Neural cell (in vitro differentiated cells): ENCODE results near the gene CCDC201. TPM values are rescaled to one million over a fixed set of nuclear protein-coding genes. Genes with fewer than 3 reads are reported as not detected.
"Not testable (repeated sequence)": the region's sequence is repeated elsewhere in the genome, so short reads cannot be mapped to it uniquely, and the experiment has no call there.

Source experiments
- H2AFZ ChIP-seq: fragments of 200-600, 300-800 bp; sonication (generic), shearing (Covaris generic); 2 replicates; pipeline ENCODE4 v1.6.0; 2014; ENCODE audit warnings: low read depth, mild to moderate bottlenecking, antibody characterized with exemption, low read length, moderate library complexity
- H3F3A ChIP-seq: fragments of 200-600 bp; shearing (Covaris generic); 2 replicates; pipeline ENCODE4 v1.6.1; 2016; ENCODE audit warnings: mild to moderate bottlenecking, moderate library complexity, mixed read lengths, antibody characterized with exemption, low read length; ENCODE audit not compliant: insufficient read depth, poor library complexity, severe bottlenecking
- H3K27ac ChIP-seq: fragments of 200-600, 300-800 bp; sonication (generic), shearing (Covaris generic); 2 replicates; pipeline ENCODE4 v1.5.1; 2014; ENCODE audit warnings: mild to moderate bottlenecking, low read length, moderate library complexity
- H3K27me3 ChIP-seq: fragments of 300-800, 200-600 bp; sonication (generic), shearing (Covaris generic); 2 replicates; pipeline ENCODE4 v1.6.0; 2014; ENCODE audit warnings: mild to moderate bottlenecking, low read depth, low read length, moderate library complexity; ENCODE audit not compliant: insufficient read depth
- H3K36me3 ChIP-seq: fragments of 300-800, 200-600 bp; sonication (generic), shearing (Covaris generic); 2 replicates; pipeline ENCODE4 v1.5.1; 2014; ENCODE audit warnings: mild to moderate bottlenecking, antibody characterized with exemption, low read length, moderate library complexity; ENCODE audit not compliant: insufficient read depth
- H3K4me2 ChIP-seq: fragments of 300-800, 200-600 bp; sonication (generic), shearing (Covaris generic); 2 replicates; pipeline ENCODE4 v1.6.0; 2014; ENCODE audit warnings: mild to moderate bottlenecking, low read length
- H3K4me3 ChIP-seq: fragments of 300-800, 200-600 bp; sonication (generic), shearing (Covaris generic); 2 replicates; pipeline ENCODE4 v1.5.1; 2014; ENCODE audit warnings: mild to moderate bottlenecking, low read length, moderate library complexity
- H3K79me2 ChIP-seq: fragments of 200-600 bp; shearing (Covaris generic); replicated peaks from 2 replicates; pipeline ENCODE4 v1.6.0; 2014; ENCODE audit warnings: mild to moderate bottlenecking, low read length, moderate library complexity; ENCODE audit not compliant: insufficient read depth
- H3K9ac ChIP-seq: fragments of 300-800, 200-600 bp; sonication (generic), shearing (Covaris generic); 2 replicates; pipeline ENCODE4 v1.6.1; 2016; ENCODE audit warnings: mild to moderate bottlenecking, low read length, mixed read lengths
- H3K9me2 ChIP-seq: fragments of 200-600 bp; shearing (Covaris generic); 2 replicates; pipeline ENCODE4 v1.6.1; 2016; ENCODE audit warnings: mild to moderate bottlenecking, low read length, mixed read lengths; ENCODE audit not compliant: insufficient read depth
- H3K9me3 ChIP-seq: fragments of 200-600, 300-800 bp; sonication (generic), shearing (Covaris generic); 2 replicates; pipeline ENCODE4 v1.6.1; 2016; ENCODE audit warnings: mild to moderate bottlenecking, mixed run types, low read length, moderate library complexity, mixed read lengths
- H4K20me1 ChIP-seq: fragments of 200-600 bp; shearing (Covaris generic); 2 replicates; pipeline ENCODE4 v1.6.1; 2016; ENCODE audit warnings: mild to moderate bottlenecking, mixed run types; ENCODE audit not compliant: insufficient read depth
- polyA plus RNA-seq: library from polyadenylated mRNA; depleted of rRNA; stranded (reverse); fragments of >200 nt; gene quantifications from 2 replicates; pipeline ENCODE4 v1.2.3, GENCODE V29; 2014

CCDC201 gene
- polyA plus RNA-seq, 1 donor from 2014 or later: not detected

DNA sequence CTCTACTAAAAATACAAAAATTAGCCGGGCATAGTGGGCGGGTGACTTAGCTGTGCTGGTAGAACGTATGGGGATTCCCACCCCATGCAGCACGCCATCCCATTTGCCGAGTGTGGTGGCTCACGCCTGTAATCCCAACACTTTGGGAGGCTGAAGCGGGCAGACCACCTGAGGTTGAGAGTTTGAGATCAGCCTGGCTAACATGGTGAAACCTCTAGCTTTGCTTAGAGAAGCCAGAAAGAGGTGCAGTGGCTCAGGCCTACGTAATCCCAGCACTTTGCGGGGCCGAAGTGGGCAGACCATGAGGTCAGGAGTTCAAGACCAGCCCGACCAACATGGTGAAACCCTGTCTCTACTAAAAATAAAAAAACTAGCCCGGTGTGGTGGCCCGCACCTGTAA lies 45.2 kb downstream of the CCDC201 start:
- H3K9ac ChIP-seq, H3K79me2 ChIP-seq, H3K27ac ChIP-seq, H3F3A ChIP-seq, H4K20me1 ChIP-seq, H3K4me2 ChIP-seq, H3K9me3 ChIP-seq, H3K27me3 ChIP-seq, H3K9me2 ChIP-seq, H3K36me3 ChIP-seq, H2AFZ ChIP-seq, H3K4me3 ChIP-seq: not testable (repeated sequence)

DNA sequence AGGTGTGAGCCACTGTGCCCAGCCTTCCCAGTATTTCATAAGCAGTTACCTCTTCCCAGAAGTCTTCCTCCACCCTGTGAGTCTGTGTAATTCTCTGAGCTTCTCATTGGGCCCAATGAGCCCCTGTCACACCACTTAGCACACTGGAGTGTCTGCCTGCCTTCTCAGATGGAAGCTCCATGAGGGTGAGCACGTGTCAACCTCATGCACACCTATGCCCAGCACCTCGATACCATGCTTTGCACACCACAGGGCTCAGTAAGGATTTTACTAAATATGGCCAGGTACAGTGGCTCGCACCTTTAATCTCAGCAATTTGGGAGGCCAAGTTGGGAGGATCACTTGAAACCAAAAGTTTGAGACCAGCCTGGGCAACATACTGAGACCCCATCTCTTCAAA lies 46.3 kb downstream of the CCDC201 start:
- not testable (repeated sequence) for H3F3A ChIP-seq, H3K4me2 ChIP-seq, H3K27me3 ChIP-seq, H4K20me1 ChIP-seq, H3K4me3 ChIP-seq, H3K36me3 ChIP-seq, H3K79me2 ChIP-seq, H2AFZ ChIP-seq, H3K9me3 ChIP-seq, H3K9me2 ChIP-seq, H3K27ac ChIP-seq, H3K9ac ChIP-seq

DNA sequence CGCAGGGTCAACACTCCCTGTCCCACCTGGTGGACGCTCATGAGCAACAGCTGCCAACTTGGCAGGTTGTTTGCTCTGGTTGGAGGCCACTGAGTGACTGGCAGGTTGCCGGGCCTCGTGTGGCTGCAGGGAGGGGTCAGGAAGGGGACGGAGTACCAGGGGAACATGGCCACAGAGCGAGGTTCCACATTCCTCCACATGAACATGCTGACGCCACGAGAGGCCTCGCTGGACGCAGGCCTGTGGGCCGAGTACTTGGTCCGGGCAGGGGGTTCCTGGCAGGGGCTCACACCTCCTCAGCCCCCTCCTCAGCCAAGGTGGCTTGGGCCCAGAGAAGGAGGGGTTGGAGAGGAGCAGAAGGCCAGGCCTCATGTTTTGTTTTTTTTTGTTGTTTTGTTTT lies 54.1 kb downstream of the CCDC201 start:
- not testable (repeated sequence) for H2AFZ ChIP-seq, H3K4me3 ChIP-seq, H3K9ac ChIP-seq, H3K27me3 ChIP-seq, H3K36me3 ChIP-seq, H3F3A ChIP-seq, H3K27ac ChIP-seq, H3K9me3 ChIP-seq, H3K79me2 ChIP-seq, H3K4me2 ChIP-seq, H4K20me1 ChIP-seq, H3K9me2 ChIP-seq

DNA sequence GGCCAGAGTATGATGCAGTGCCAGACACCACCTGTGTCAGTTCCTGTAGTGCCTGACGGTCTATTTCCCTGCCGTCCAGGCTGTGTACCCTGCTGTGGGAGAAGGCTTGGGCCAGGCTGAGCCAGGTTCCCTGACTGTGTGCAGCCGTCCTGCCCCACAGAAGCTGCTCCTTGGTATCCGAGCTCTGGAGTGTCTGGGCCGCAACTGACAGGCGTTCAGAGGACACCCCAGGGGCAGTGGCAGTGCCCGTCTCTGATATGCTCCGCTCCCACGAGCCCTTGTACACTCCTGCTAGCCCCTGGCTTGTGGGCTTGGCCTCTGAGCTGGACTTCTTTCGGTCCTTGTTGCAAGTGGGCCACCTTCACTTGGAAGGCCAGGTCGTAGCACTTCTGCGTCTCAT lies 55.0 kb downstream of the CCDC201 start:
- H3K9me3 ChIP-seq, H3K79me2 ChIP-seq, H3F3A ChIP-seq, H3K4me3 ChIP-seq, H3K4me2 ChIP-seq, H3K9ac ChIP-seq, H2AFZ ChIP-seq, H3K27ac ChIP-seq, H3K27me3 ChIP-seq, H3K36me3 ChIP-seq, H3K9me2 ChIP-seq, H4K20me1 ChIP-seq: not testable (repeated sequence)

DNA sequence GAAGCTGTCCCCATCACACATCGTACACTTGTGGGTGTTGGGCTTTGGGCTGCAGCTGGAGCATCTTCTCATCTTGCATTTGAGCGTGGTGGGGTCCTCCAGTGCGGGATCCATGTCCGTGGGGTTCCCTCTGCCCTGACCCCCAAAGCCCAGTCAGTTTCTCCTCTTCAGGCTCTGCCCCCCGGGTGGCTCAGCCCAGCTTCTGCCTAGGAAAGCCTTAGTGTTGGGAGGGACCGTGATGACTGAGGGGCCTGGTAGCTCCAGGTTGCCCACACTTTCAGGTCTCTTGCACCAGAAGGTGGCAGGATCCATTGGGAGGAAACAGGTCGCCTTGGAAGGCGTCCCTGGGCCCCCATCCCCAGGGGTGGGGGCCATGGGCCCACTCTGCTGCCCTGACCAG lies 55.9 kb downstream of the CCDC201 start:
- not testable (repeated sequence) for H3K27ac ChIP-seq, H4K20me1 ChIP-seq, H3K79me2 ChIP-seq, H3K9ac ChIP-seq, H3F3A ChIP-seq, H3K4me2 ChIP-seq, H3K9me3 ChIP-seq, H3K4me3 ChIP-seq, H2AFZ ChIP-seq, H3K27me3 ChIP-seq, H3K9me2 ChIP-seq, H3K36me3 ChIP-seq

DNA sequence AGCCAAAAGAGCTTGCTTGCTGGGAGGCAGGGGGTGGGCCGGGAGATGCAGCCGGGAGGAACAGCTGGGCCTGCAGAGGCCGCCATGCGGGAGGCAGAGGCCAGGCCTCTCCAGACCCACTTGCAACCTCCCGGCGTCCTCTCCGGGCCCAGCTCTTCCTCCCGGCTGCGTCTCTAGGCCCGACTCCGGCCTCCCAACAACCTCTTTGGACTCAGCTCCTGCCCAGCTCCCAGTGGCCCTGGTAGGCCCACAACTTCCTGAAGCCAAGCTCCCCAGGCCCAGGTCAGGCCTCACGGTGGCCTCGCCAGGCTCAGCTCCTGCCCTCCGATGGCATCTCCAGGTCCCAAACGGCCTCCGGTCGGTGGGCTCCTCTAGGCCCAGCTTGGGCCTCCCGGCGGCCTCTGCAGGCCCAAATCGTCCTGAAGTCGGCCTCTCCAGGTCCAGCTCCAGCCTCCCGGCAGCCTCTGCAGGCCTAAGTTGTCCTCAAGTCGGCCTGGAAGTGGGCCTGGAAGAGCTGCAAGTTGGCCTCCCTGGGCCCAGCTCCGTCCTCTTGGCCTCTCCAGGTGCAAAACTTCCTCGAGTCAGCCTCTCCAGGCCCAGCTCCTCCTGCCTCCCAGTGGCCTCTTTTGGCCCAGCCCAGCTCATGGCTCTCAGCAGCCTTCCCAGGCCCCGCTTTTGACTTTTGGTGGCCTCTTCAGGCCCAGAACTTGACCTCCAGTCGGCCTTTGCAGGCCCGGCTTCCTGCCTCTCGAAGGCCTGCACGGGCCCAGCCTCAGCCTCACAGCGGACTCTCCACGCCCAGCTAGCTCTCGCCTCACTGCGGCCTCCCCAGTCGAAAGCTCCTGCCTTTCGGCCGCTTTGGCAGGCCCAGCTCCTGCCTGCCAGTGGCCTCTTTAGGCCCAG lies 58.4 kb downstream of the CCDC201 start:
- not testable (repeated sequence) for H3K27ac ChIP-seq, H3F3A ChIP-seq, H3K9ac ChIP-seq, H2AFZ ChIP-seq, H3K27me3 ChIP-seq, H3K9me3 ChIP-seq, H4K20me1 ChIP-seq, H3K36me3 ChIP-seq, H3K4me2 ChIP-seq, H3K4me3 ChIP-seq, H3K9me2 ChIP-seq, H3K79me2 ChIP-seq

DNA sequence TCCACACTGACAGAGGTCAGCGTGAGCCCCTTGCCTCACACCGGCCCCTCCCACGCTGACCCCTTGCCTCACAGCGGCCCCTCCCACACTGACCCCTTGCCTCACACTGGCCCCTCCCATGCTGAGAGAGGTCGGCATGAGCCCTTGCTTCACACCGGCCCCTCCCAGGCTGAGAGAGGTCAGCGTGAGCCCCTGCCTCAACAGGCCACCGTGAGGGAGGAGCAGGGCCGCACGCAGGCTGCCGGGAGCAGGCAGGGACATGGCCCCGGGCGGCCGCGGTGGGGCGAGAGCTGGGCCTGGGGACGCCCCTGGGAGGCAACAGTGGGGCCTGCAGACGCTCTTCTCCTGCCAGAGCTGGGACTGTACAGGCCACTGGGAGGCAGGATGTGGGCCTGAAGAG lies 59.1 kb downstream of the CCDC201 start:
- H3K4me2 ChIP-seq, H2AFZ ChIP-seq, H3K9ac ChIP-seq, H3K27ac ChIP-seq, H3K4me3 ChIP-seq, H3K9me2 ChIP-seq, H4K20me1 ChIP-seq, H3F3A ChIP-seq, H3K36me3 ChIP-seq, H3K27me3 ChIP-seq, H3K9me3 ChIP-seq, H3K79me2 ChIP-seq: not testable (repeated sequence)
